Pulmonary artery endothelial cell (primary cell): ENCODE measurements around the gene KIAA1549. TPM values are rescaled to one million over a fixed set of nuclear protein-coding genes. Genes with fewer than 3 reads are reported as not detected.
"Not testable (repeated sequence)": the region's sequence is repeated elsewhere in the genome, so short reads cannot be mapped to it uniquely, and the experiment has no call there.

Experiments
- DNase-seq: peaks from one replicate; pipeline ENCODE4 v3.0.0-alpha.2; 2011; ENCODE audit warnings: low read depth, low spot score
- total RNA-seq: library from RNA; depleted of rRNA; stranded (reverse); fragments of >200 nt; gene quantifications from 2 replicates; pipeline ENCODE4 v1.2.3, GENCODE V29; 2014

The KIAA1549 gene
- total RNA-seq, 1 donor from 2014 or later = 1.9 TPM

DNA sequence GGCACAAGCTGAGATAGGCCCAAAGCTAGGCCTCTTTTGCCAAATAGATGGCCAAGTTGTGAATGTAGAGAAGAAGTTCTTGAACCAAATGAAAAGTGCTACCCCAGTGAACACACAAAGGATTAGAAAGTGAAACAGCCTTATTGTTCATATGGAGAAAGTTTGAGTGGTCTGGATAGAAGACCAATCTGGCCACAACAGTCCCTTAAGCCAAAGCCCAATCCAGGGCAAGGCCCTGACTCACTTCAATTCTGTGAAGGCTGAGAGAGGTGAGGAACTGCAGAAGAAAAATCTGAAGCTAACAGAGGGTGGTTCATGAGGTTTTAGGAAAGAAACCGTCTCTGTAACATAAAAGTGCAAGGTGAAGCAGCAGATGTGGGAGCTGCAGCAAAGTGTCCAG, 164.5 kb downstream of the KIAA1549 start:
- no peak for DNase-seq

DNA sequence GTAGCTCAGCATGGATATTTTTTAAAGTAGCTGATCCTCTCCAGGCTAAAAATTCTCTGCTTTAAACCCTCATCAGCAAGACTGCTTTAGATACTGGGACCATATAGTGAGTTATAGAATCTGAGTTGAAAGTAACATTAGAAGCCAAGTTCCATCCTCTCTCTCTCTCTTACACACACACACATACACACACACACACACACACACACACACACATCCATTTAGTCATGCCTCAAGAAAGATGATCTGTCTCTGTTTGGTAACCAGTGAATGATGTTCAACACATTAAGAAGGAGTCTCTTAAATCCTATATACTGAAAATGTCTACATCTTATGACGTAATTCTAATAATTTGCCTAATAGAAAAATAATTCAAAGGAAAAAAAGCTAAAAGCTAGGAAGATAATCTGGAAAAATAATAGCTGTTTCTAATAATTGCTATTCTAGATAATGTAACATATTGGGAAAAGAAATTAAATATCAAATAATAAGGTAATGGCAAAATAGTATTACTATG, 166.3 kb downstream of the KIAA1549 start:
- no peak for DNase-seq

DNA sequence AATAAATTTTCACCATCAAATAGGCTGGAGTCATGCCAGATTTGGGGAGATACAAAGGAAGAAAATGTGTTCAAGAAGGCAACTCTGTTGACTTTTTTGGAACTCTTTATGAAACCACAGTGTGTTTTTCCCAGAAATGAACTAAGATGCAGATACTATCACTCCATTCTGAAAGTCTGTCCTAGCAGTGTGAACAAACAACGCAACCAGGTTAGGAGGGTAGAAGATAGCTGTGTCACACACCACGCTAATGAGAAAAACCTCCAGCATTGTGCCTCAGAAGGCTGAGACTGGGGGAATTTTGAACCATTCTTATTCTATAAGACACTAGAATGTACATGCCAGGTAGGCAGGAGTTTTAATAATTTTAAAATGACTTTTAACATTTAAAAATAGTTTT, 167.2 kb downstream of the KIAA1549 start:
- no peak for DNase-seq

DNA sequence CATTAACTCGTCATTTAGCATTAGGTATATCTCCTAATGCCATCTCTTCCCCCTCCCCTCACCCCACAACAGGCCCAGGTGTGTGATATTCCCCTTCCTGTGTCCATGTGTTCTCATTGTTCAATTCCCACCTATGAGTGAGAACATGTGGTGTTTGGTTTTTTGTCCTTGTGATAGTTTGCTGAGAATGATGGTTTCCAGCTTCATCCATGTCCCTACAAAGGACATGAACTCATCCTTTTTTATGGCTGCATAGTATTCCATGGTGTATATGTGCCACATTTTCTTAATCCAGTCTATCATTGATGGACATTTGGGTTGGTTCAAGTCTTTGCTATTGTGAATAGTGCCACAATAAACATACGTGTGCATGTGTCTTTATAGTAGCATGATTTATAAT, 169.9 kb downstream of the KIAA1549 start:
- not testable (repeated sequence) for DNase-seq

DNA sequence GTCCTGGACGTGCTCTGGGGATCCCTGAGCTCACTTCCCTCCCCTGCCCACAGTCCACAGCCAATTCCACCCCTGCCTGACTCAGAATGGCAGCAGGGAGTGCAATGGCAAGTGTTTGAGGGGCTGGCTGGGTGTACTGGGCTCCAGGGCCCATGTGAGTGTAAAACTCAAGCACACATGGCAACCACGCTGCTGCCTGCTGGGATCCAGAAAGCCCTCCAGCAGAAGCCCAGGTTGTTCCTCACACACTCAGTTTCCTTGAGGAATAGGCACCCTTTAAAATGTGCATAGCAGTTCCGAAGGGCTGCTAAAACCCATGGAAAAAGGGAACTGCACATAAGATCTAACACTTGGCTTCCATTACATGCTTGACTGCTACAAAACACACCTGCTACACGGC, 171.8 kb downstream of the KIAA1549 start:
- no peak for DNase-seq

DNA sequence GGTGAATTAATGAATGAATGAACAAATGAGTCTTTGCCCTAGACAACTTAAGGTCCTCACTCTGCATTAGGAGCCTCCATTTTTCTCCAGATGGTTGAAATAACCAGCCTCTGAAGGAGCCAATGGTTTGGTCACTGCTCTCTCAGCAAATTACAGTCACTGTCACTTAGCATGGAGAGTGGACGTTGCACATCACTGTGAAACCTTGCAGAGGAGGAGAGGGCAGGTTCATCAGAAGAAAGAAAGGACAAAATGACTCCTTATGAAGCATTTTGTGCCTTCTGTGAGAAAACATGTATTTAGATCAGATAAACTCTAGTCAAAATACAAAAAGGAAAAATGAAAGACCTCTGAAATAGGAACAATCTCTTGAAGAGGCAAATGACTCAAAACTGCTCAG, 176.6 kb downstream of the KIAA1549 start:
- DNase-seq = no peak

DNA sequence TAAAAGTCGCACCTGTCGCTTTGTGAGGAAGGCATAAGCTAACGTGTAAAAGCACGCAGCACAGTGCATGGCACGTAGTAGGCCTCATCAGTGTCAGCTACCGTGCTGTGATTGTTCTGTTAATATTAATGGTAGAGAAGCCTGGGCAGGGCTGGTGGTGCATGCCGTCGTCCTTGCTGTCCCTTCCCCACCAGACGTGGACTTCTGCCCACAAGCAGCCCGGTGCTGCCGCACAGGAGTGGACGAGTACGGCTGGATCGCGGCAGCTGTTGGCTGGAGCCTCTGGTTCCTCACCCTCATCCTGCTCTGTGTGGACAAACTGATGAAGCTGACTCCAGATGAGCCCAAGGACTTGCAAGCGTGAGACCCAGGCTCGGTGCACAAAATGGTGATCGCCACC, 178.5 kb downstream of the KIAA1549 start:
- no peak for DNase-seq

DNA sequence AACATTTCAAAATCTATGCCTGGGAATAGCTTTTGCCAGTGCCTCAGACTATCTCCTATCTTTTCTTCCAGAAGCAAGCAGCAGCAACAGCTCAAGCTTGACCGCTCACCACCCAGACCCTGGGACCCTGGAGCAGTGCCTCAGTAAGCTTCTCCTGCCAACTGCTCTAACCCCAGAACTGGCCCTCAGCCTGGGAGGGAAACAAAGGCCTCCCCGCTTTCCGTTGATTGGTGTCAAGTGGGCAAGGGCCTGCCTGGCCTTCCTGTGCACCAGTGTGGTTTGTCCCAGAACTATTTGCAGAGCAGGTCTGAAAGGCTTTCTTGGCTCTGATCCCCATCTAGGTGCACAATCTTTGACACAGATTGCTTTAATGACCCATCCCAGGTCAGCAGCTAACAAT, 179.9 kb downstream of the KIAA1549 start:
- DNase-seq = no peak

DNA sequence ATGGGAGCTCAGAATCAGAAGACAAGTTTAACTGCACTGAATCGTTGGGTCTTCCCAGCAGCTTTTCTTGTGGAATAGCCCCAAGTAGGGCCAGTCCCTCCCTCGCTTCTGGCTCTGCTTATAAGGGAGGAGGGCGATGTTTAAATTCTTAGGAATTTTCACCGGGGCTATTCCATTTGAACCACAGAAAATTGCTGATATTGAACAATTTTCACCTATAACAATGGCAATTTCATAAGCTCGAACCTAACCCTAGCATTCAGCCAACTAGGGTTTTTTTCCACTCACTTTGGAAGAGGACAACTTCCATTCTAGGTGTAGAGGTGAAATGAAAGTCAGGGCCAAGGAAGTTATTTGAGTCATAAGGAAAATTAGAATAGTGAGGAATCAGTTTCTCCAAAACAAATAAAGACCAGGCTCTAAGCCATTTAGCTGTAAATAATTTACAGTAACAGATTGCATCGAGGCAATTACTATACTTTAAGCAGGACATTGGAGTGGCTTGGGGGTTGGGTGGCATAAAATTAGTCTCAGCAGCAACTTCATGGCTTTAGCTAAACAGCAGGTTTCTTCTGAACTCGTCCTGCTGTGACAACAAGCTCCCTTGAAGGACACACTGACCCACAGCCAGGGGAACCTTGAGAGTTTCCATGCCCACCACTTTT, 181.7 kb downstream of the KIAA1549 start:
- DNase-seq = no peak

DNA sequence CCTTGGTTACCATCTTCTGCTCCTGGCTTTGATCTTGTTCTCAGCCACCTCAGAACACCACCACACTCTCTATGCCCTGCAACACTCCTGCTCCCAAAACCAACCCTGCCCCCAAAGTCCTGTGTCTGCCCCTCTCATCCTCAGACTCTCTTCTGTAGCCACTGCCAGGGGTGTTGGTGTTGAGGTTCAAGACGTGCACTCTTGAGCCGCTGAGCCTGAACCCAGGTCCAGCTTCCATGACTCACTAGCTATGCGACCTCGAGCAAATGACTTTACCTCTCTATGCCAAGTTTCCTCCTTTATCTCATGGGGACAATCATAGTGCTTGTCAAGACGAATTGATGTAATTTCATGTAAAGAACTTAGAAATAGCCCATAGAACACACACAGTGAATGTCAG, 182.4 kb downstream of the KIAA1549 start:
- no peak for DNase-seq

DNA sequence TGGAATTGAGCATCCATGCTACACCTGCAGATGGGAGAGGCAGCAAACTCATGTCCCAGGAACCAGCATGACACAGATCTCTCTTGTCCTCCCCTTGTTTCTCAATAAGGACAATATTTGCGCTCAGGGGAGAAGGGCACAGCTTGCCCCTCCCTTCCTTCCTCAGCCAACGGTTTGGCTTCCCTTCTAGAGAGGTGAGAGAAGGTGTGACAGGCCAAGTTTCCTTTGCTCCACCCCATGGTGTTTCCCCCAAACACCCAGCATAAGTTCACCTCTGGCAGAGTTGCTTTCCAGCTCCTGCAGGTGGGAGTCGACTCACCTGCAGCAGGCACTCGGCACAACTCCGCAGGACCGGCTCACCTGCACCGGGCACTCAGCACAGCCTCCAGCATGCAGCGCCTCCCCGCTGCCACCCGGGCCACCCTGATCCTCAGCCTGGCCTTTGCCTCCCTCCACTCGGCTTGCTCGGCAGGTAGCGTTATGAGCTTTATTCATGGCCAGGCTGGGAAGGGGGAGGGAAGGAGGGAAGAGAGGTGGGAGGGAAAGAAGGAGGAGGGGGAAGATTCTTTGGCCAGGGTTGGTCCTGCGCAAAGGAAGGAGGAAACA, 183.4 kb downstream of the KIAA1549 start, which contains the start of the genes ATP6V0A4 and TMEM213:
Gene ATP6V0A4 (minus strand): TSS at position 482 of the 606 bp plus-strand sequence. CDS start 26,949 bp downstream, outside the sequence.
Gene TMEM213 (plus strand): TSS at position 280 of the 606 bp plus-strand sequence. CDS start 111 bp downstream, at position 391.
- DNase-seq = no peak

DNA sequence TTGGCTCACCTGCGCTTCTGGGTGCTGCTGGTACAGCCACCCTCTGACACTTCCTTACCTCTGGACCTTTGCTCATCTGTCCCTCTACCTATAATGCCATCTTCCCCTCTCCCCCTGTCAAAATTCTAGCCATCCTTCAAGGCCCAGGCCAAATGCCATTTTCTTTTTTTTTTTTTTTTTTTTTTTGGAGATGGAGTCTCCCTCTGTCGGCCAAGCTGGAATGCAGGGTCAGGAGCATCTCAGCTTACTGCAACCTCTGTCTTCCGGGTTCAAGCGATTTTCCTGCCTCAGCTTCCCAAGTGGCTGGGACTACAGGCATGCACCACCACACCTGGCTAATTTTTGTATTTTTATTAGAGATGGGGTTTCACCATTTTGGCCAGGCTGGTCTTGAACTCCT, 184.1 kb downstream of the KIAA1549 start:
- DNase-seq = not testable (repeated sequence)

DNA sequence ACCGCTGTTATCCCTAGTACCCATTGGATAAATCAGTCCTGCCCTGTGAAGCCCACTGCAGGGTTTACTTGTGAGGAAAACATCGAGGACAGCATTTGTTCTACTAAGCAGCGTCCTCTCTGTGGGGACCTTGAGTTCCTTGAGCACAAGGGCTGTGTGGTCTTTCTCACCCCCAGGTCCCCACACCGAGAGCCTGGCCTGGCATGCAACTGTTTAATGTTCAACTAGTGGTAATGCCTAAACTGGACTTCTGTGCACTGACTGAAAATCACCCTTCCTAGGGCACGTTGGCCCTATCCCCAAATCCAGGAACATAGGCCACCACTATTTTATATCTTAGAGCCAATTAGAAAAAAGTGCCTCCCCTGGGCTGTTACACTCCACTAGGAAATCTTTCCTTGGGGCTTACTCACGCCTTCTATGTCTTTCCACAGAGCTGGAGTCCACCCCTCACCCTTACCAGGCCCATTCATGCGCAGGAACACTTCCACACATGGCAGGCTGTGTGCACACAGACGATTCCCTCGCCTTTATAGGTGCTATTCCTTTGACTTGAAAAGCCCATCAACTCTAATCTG, 185.1 kb downstream of the KIAA1549 start:
- DNase-seq = no peak

DNA sequence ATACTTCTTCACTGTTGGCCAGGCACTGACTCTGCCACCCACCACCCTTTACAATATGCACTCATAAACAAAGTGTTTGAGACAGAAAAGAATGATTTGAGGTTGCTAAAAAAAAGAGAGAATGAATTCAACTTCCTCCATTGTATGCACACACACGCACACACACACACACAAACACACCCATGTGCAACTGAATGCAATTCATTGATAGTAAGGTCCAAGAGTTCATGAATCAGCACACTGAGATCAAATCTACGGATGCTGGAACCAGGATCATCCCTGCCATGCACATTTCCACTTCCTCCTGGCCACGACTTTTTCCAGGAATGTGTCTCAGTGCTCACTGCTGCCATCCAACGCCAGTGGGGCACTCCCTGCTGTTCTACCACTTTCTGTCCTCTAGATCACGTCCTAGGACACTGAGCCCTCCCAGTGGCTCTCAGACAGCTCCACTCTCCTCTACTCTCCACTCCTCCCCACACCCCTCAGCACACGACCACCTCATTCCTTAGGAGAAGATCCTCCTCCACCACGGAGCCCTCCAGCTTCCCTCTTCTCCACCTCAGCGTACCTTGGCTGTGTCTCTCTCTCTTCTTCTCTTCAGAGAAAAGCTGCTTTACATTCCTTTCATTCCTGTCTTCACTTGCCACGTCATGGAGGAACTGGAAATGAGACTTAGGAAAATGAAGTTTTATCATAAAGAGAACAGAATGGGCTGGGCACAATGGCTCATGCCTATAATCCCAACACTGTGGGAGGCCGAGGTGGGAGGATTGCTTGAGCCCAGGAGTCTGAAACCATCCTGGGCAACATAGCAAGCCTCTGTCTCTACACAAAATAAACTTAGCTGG, 195.4 kb downstream of the KIAA1549 start:
- DNase-seq = no peak

DNA sequence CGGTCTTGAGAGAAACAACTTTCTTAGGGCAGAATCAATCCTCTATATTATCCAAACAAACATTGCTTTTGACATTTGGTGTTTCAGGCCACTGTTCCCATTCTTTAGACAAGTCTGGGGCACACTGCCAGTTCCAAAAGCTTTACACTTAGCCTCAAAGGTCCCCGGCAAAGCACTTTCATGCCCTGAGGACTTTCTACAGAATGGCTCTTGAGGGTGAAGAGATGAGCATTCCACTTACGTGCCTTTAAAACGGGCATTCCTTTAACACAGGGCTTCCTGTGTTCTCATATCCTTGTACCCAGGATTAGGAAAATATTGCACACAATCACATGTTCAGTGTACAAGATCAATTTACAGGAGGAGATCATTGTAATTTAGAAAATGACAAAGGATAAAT, 196.5 kb downstream of the KIAA1549 start:
- peak; percentile 26 for DNase-seq

Other genes starting within 250 kb of the KIAA1549 start
- gene TMEM213, start 183.4 kb downstream of the KIAA1549 start, total RNA-seq = not detected in 2 replicates
- gene ATP6V0A4, start 183.2 kb downstream of the KIAA1549 start, total RNA-seq = 0.04 and 0.86 TPM in 2 replicates
- 13.5 and 13.6 TPM in 2 replicates for gene ZC3HAV1L, start 54.7 kb upstream of the KIAA1549 start, total RNA-seq
- 43.3 and 60.4 TPM in 2 replicates for gene ZC3HAV1, start 128.3 kb upstream of the KIAA1549 start, total RNA-seq
- 2.7 and 5.1 TPM in 2 replicates for gene UBN2, start 249.8 kb upstream of the KIAA1549 start, total RNA-seq